SK-N-SH (cell line): ENCODE data around the gene HAT1. TPM values are rescaled to one million over a fixed set of nuclear protein-coding genes. Genes with fewer than 3 reads are reported as not detected.

Source experiments
- CTCF ChIA-PET: fragments of 300-600, 350-600 bp; formaldehyde crosslinking; extraction: SDS; loops from one replicate; lab custom pipeline; 2021; lab: Yijun Ruan, JAX
- POLR2A ChIA-PET: fragments of 350-600 bp; sonication (Branson Sonifier 250); formaldehyde crosslinking; extraction: SDS; loops from one replicate; lab custom pipeline; 2020; ENCODE audit warnings: antibody characterized with exemption, inconsistent platforms; lab: Yijun Ruan, JAX
- DNase-seq: peaks from one replicate; pipeline ENCODE4 v3.0.0; 2012
- H2AFZ ChIP-seq: fragments of 200-600 bp; sonication (generic); 2 replicates; pipeline ENCODE4 v1.8.1; 2016; ENCODE audit warnings: antibody characterized with exemption, mild to moderate bottlenecking, low read depth
- H3F3A ChIP-seq: fragments of 200-600 bp; sonication (generic); replicated peaks from 2 replicates; pipeline ENCODE3; 2016; ENCODE audit warnings: antibody characterized with exemption, mild to moderate bottlenecking; ENCODE audit not compliant: insufficient read depth
- H3K27ac ChIP-seq, 2 experiments: fragments of 200-500 bp in 1 of 2; fragments of 200-600 bp in 1 of 2; sonication (Bioruptor generic) in 1 of 2; sonication (generic), shearing (Covaris generic) in 1 of 2; 2 replicates each; pipeline versions ENCODE4 v1.5.1 to v1.6.1; 2014 to 2016; ENCODE audit warnings: low read depth in 2 of 2, inconsistent platforms in 1 of 2, low read length in 1 of 2, mild to moderate bottlenecking in 1 of 2, mixed read lengths in 1 of 2
- H3K27me3 ChIP-seq: fragments of 200-600 bp; sonication (generic), shearing (Covaris generic); 2 replicates; pipeline ENCODE4 v1.6.1; 2016; ENCODE audit warnings: mixed run types; ENCODE audit not compliant: insufficient read depth
- H3K36me3 ChIP-seq, 2 experiments: fragments of 200-500 bp in 1 of 2; fragments of 200-600 bp in 1 of 2; sonication (Bioruptor generic) in 1 of 2; sonication (generic) in 1 of 2; replicated peaks in 1 of 2; 2 replicates each; pipeline versions ENCODE3 to v1.5.1; 2014 to 2016; ENCODE audit warnings: low read length in 1 of 2, mild to moderate bottlenecking in 1 of 2; ENCODE audit not compliant: insufficient read depth in 2 of 2, control insufficient read depth in 1 of 2
- H3K4me1 ChIP-seq, 2 experiments: fragments of 200-500 bp in 1 of 2; fragments of 200-600 bp in 1 of 2; sonication (Bioruptor generic) in 1 of 2; sonication (generic), shearing (Covaris generic) in 1 of 2; 2 replicates each; pipeline versions ENCODE4 v1.5.1 to v1.6.1; 2014 to 2016; ENCODE audit warnings: low read depth in 1 of 2, low read length in 1 of 2, mixed run types in 1 of 2; ENCODE audit not compliant: insufficient read depth in 2 of 2, control insufficient read depth in 1 of 2
- H3K4me2 ChIP-seq: fragments of 200-600 bp; sonication (generic), shearing (Covaris generic); 2 replicates; pipeline ENCODE4 v1.6.1; 2017; ENCODE audit warnings: mixed run types
- H3K4me3 ChIP-seq, 2 experiments: fragments of 200-500 bp in 1 of 2; fragments of 200-600 bp in 1 of 2; sonication (Bioruptor generic) in 1 of 2; sonication (generic), shearing (Covaris generic) in 1 of 2; 2 replicates each; pipeline versions ENCODE4 v1.5.1 to v1.8.1; 2014 to 2016; ENCODE audit warnings: low read depth in 2 of 2, inconsistent platforms in 1 of 2, low read length in 1 of 2, mild to moderate bottlenecking in 1 of 2, mixed read lengths in 1 of 2, moderate library complexity in 1 of 2
- H3K79me2 ChIP-seq: fragments of 200-600 bp; sonication (generic); 2 replicates; pipeline ENCODE4 v1.8.1; 2017; ENCODE audit warnings: mild to moderate bottlenecking; ENCODE audit not compliant: insufficient read depth
- H3K9ac ChIP-seq: fragments of 200-600 bp; sonication (generic); 2 replicates; pipeline ENCODE4 v1.6.1; 2017; ENCODE audit warnings: mixed run types
- H3K9me2 ChIP-seq: fragments of 200-600 bp; sonication (generic); 2 replicates; pipeline ENCODE4 v1.6.1; 2017; ENCODE audit warnings: mixed run types
- H3K9me3 ChIP-seq: fragments of 200-600 bp; sonication (generic); 2 replicates; pipeline ENCODE4 v1.6.1; 2017; ENCODE audit warnings: mixed run types, mild to moderate bottlenecking, moderate library complexity
- H4K20me1 ChIP-seq: fragments of 200-600 bp; sonication (generic); 2 replicates; pipeline ENCODE4 v1.6.1; 2017; ENCODE audit warnings: mild to moderate bottlenecking, mixed run types; ENCODE audit not compliant: insufficient read depth
- CHD2 ChIP-seq: fragments of 150-350 bp; IDR thresholded peaks from 2 replicates; pipeline ENCODE4 v1.6.1; 2018; ENCODE audit warnings: low read length; ENCODE audit not compliant: partially characterized antibody
- ELF1 ChIP-seq: IDR thresholded peaks from 2 replicates; pipeline ENCODE4 v1.4.0; 2012
- EP300 ChIP-seq, 2 experiments: IDR thresholded peaks; 2 replicates each; pipeline versions ENCODE4 v1.4.0 to v1.6.1; 2012; ENCODE audit warnings: borderline replicate concordance in 1 of 2, low read depth in 1 of 2, low read length in 1 of 2
- EZH2phosphoT487 ChIP-seq: fragments of 200-600 bp; sonication (generic); IDR thresholded peaks from 2 replicates; pipeline ENCODE4 v1.6.1; 2017; ENCODE audit warnings: low read depth, mixed run types, mild to moderate bottlenecking, antibody characterized with exemption, moderate library complexity, borderline replicate concordance
- FOSL2 ChIP-seq: IDR thresholded peaks from 2 replicates; pipeline ENCODE4 v1.4.0; 2012; ENCODE audit warnings: low read depth, mild to moderate bottlenecking, moderate library complexity, borderline replicate concordance
- GATA2 ChIP-seq: sonication (generic); formaldehyde crosslinking; IDR thresholded peaks from 2 replicates; pipeline ENCODE4 v1.5.0; 2020; ENCODE audit warnings: mild to moderate bottlenecking, missing genetic modification reagents
- JUND ChIP-seq: IDR thresholded peaks from 2 replicates; pipeline ENCODE4 v1.4.0; 2012
- MXI1 ChIP-seq: IDR thresholded peaks from 2 replicates; pipeline ENCODE4 v1.6.1; 2012; ENCODE audit warnings: mild to moderate bottlenecking, low read depth, low read length, improper control_type of control experiment
- NFIC ChIP-seq: IDR thresholded peaks from 2 replicates; pipeline ENCODE4 v1.4.0; 2012; ENCODE audit warnings: borderline replicate concordance
- RCOR1 ChIP-seq: fragments of 150-350 bp; IDR thresholded peaks from 2 replicates; pipeline ENCODE4 v1.6.1; 2017; ENCODE audit warnings: antibody characterized with exemption, low read length
- REST ChIP-seq: IDR thresholded peaks from 2 replicates; pipeline ENCODE4 v1.6.1; 2012; ENCODE audit warnings: mild to moderate bottlenecking, low read depth, low read length, moderate library complexity
- SIN3A ChIP-seq: IDR thresholded peaks from 2 replicates; pipeline ENCODE4 v1.6.1; 2012; ENCODE audit warnings: low read depth, mild to moderate bottlenecking, low read length, moderate library complexity, borderline replicate concordance
- WGBS: methylation state at CpG from one replicate; pipeline ENCODE4 v1.1.6; 2017; ENCODE audit warnings: low lambda C conversion rate; 5-methylcytosine and 5-hydroxymethylcytosine counted together
- polyA plus RNA-seq, 3 experiments: library from polyadenylated mRNA; depleted of rRNA; stranded (reverse); fragments of >200 nt; gene quantifications; 2 replicates each; pipeline ENCODE4 v1.2.3, GENCODE V29; 2012
- TF ChIP-seq, protein P1 (sequence below): fragments of 150-350 bp; IDR thresholded peaks from 2 replicates; pipeline ENCODE4 v1.6.1; 2016; ENCODE audit warnings: mild to moderate bottlenecking, low read depth, low read length

The HAT1 gene
- polyA plus RNA-seq, 1 of the 3 experiments (the other 2 are of a cell fraction) = 18.6 TPM

GRCh38 chr2:171952748-171953147, 30.5 kb downstream of the HAT1 start:
- Histone ChIP-seq H3K9me2 (no peaks in the 10 kb centered on the region), H3F3A (no peaks in the 10 kb centered on the region), H4K20me1 (no peaks in the 10 kb centered on the region), H2AFZ (no peak overlapping the region), H3K27me3 (no peaks in the 10 kb centered on the region), H3K4me1 (no peaks in the 10 kb centered on the region), H3K9ac (no peak overlapping the region), H3K4me3 (no peak overlapping the region), H3K27ac (no peak overlapping the region), H3K36me3 (peaks cover 0 to 12% of the 10 kb centered on the region in 2 experiments), H3K79me2 (peaks cover 17% of the 10 kb centered on the region), H3K9me3 (no peaks in the 10 kb centered on the region), H3K4me2 (no peak overlapping the region)
- POLR2A ChIA-PET = no interaction called here
- CTCF ChIA-PET = interaction anchor here (0.7 kb wide), 2 partner anchors 140 to 246 kb away, joined by 3 to 4 read pairs; no protein-coding TSS in a partner anchor
- no peak for DNase-seq
- no peak for TF ChIP-seq EZH2phosphoT487
- TF ChIP-seq NFIC = no peak
- TF ChIP-seq GATA2 (CRISPR knock-in tag) = no peak
- TF ChIP-seq JUND = no peak
- TF ChIP-seq, protein P1, sequence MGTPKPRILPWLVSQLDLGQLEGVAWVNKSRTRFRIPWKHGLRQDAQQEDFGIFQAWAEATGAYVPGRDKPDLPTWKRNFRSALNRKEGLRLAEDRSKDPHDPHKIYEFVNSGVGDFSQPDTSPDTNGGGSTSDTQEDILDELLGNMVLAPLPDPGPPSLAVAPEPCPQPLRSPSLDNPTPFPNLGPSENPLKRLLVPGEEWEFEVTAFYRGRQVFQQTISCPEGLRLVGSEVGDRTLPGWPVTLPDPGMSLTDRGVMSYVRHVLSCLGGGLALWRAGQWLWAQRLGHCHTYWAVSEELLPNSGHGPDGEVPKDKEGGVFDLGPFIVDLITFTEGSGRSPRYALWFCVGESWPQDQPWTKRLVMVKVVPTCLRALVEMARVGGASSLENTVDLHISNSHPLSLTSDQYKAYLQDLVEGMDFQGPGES = no peak
- 98% methylated on average over 3 of the region's 3 CpGs for WGBS

GRCh38 chr2:171956135-171956825, 34.0 kb downstream of the HAT1 start:
- H3K9ac ChIP-seq = no peak overlapping the region
- ChIA-PET CTCF (interaction anchor here (1.0 kb wide), 1 partner anchor 9 kb away, joined by 3 read pairs; no protein-coding TSS in a partner anchor), POLR2A (no interaction called here)
- H2AFZ ChIP-seq = no peak overlapping the region
- no peak for TF ChIP-seq GATA2 (CRISPR knock-in tag)
- TF ChIP-seq RCOR1 = no peak
- TF ChIP-seq SIN3A = no peak
- TF ChIP-seq ELF1 = no peak
- TF ChIP-seq EP300 (IDR thresholded peaks at IDR 0.05; ENCODE audit: borderline replicate concordance in 1 of 2, low read depth in 1 of 2, low read length in 1 of 2) = no peak
- TF ChIP-seq FOSL2 = no peak
- no peak for TF ChIP-seq REST
- no peak for TF ChIP-seq CHD2
- no peak for TF ChIP-seq MXI1
- no peaks in the 10 kb centered on the region for H3K27me3 ChIP-seq
- H3K36me3 ChIP-seq = peaks cover 0 to 12% of the 10 kb centered on the region in 2 experiments
- H3K4me1 ChIP-seq = no peaks in the 10 kb centered on the region; a peak in 1 of 4 replicates
- no peaks in the 10 kb centered on the region for H4K20me1 ChIP-seq
- no peaks in the 10 kb centered on the region for H3K9me2 ChIP-seq
- DNase-seq = no peak
- H3K4me3 ChIP-seq = no peak overlapping the region
- peaks cover 9% of the 10 kb centered on the region for H3K79me2 ChIP-seq
- H3K27ac ChIP-seq = no peak overlapping the region
- 96% methylated on average over 7 of the region's 7 CpGs for WGBS
- H3K4me2 ChIP-seq = no peak overlapping the region
- H3K9me3 ChIP-seq = no peaks in the 10 kb centered on the region
- no peaks in the 10 kb centered on the region for H3F3A ChIP-seq
